Panc1 (cell line): ENCODE measurements around the gene KIF7. TPM values are rescaled to one million over a fixed set of nuclear protein-coding genes. Genes with fewer than 3 reads are reported as not detected.

Experiments used
- ATAC-seq: fragments of 200-7000 bp; cut with Tn5 transposase; 2 replicates; pipeline ENCODE4 v1.9.1; 2020; ENCODE audit warnings: mild to moderate bottlenecking, moderate library complexity
- BruUV-seq: library from RNA; stranded (reverse); fragments of 400-500 nt; replicated peaks from 2 replicates; lab custom pipeline; 2021; lab: Mats Ljungman, UMichigan
- CTCF ChIA-PET: fragments of 300-600 bp; sonication (Branson Sonifier 250); formaldehyde crosslinking; loops from one replicate; lab custom pipeline; 2022; ENCODE audit warnings: antibody characterized with exemption; lab: Charles Lee
- POLR2A ChIA-PET: fragments of 300-600 bp; sonication (Branson Sonifier 250); formaldehyde crosslinking; loops from one replicate; lab custom pipeline; 2022; ENCODE audit warnings: antibody characterized with exemption; lab: Charles Lee
- DNase-seq: peaks from one replicate; pipeline ENCODE4 v3.0.0-alpha.2; 2010; ENCODE audit warnings: low read depth, low spot score
- H3K27ac ChIP-seq: 2 replicates; pipeline ENCODE4 v1.5.1; 2011; ENCODE audit warnings: mild to moderate bottlenecking, low read length, inconsistent platforms
- H3K27me3 ChIP-seq: fragments of 200-500 bp; sonication (Bioruptor generic); 2 replicates; pipeline ENCODE4 v1.6.0; 2014; ENCODE audit warnings: low read length, inconsistent platforms; ENCODE audit not compliant: control insufficient read depth, insufficient read depth
- H3K36me3 ChIP-seq: fragments of 200-500 bp; sonication (Bioruptor generic); 2 replicates; pipeline ENCODE4 v1.5.1; 2014; ENCODE audit warnings: inconsistent platforms, mild to moderate bottlenecking, low read length, moderate library complexity; ENCODE audit not compliant: control insufficient read depth, insufficient read depth
- H3K4me1 ChIP-seq: 2 replicates; pipeline ENCODE4 v1.5.1; 2011; ENCODE audit warnings: inconsistent platforms, mild to moderate bottlenecking, low read length, moderate library complexity; ENCODE audit not compliant: control insufficient read depth, insufficient read depth
- H3K4me3 ChIP-seq, 2 experiments: 2 replicates each; pipeline ENCODE4 v1.5.1; 2011 to 2012; ENCODE audit warnings: low read depth in 2 of 2, low read length in 2 of 2, mild to moderate bottlenecking in 2 of 2, inconsistent platforms in 1 of 2, moderate library complexity in 1 of 2
- H3K9me3 ChIP-seq: fragments of 200-500 bp; sonication (Bioruptor generic); 2 replicates; pipeline ENCODE4 v1.5.1; 2014; ENCODE audit warnings: low read depth, mild to moderate bottlenecking, inconsistent platforms, low read length, moderate library complexity; ENCODE audit not compliant: control insufficient read depth, insufficient read depth
- POLR2AphosphoS5 ChIP-seq: IDR thresholded peaks from 2 replicates; pipeline ENCODE4 v1.6.1; 2012; ENCODE audit warnings: mild to moderate bottlenecking, low read depth, low read length, moderate library complexity
- SIN3A ChIP-seq: IDR thresholded peaks from 2 replicates; pipeline ENCODE4 v1.6.1; 2012; ENCODE audit warnings: low read depth, mild to moderate bottlenecking, low read length, moderate library complexity, borderline replicate concordance; ENCODE audit not compliant: insufficient read depth
- TCF7L2 ChIP-seq: IDR thresholded peaks from 2 replicates; pipeline ENCODE4 v1.6.1; 2011; ENCODE audit warnings: mild to moderate bottlenecking, low read depth, low read length, inconsistent platforms
- in situ Hi-C: cut with HindIII; loops from 2 replicates; pipeline ENCODE4 v1.10.0; 2016; ENCODE audit warnings: low sequenced_read_pairs, low pct_unique_long_range_greater_than_20kb
- intact Hi-C: fragments of 100-400 bp; cut with micrococcal nuclease; formaldehyde crosslinking; loops from one replicate; pipeline ENCODE4 v1.10.0; 2022; ENCODE audit not compliant: unreplicated experiment
- total RNA-seq: library from RNA; stranded (reverse); gene quantifications from one replicate; pipeline ENCODE4 v1.2.1, GENCODE V29; 2021; ENCODE audit not compliant: unreplicated experiment
- TF ChIP-seq, protein P1 (sequence below), 2 experiments: IDR thresholded peaks; 2 replicates each; pipeline ENCODE4 v1.6.1; 2011 to 2012; ENCODE audit warnings: low read depth in 2 of 2, control low read depth in 1 of 2, low read length in 1 of 2, mild to moderate bottlenecking in 1 of 2, moderate library complexity in 1 of 2; ENCODE audit not compliant: insufficient read depth in 1 of 2
- TF ChIP-seq, protein P2 (sequence below): fragments of 450-650 bp; IDR thresholded peaks from 2 replicates; pipeline ENCODE4 v1.5.1; 2017; ENCODE audit warnings: mild to moderate bottlenecking

Gene KIF7
- total RNA-seq, 1 experiment from 2014 or later: 6.5 TPM

DNA sequence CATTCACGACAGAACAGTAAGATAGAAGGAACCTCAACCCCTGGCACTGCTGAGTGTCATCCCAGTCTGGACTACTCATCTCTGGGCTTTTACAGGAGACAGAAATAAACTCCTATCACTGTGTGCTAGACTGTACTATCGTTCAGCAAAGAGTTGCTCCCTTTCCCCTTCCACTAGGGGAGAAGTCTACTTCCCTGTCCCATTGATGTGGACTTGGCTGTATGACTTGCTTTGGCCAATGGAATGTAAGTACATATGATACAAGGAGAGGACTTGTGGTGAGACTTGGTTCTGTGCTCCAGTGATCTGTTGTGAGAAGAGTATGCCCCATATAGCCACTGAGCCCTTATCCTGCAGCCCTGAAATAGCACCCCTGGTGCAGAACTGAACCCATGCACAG, 5.3 kb upstream of the KIF7 start:
- ChIA-PET POLR2A (no interaction called here), CTCF (no interaction called here)
- intact Hi-C loops: no loop called here
- TF ChIP-seq SIN3A: no peak
- TF ChIP-seq TCF7L2: no peak
- TF ChIP-seq, protein P1, sequence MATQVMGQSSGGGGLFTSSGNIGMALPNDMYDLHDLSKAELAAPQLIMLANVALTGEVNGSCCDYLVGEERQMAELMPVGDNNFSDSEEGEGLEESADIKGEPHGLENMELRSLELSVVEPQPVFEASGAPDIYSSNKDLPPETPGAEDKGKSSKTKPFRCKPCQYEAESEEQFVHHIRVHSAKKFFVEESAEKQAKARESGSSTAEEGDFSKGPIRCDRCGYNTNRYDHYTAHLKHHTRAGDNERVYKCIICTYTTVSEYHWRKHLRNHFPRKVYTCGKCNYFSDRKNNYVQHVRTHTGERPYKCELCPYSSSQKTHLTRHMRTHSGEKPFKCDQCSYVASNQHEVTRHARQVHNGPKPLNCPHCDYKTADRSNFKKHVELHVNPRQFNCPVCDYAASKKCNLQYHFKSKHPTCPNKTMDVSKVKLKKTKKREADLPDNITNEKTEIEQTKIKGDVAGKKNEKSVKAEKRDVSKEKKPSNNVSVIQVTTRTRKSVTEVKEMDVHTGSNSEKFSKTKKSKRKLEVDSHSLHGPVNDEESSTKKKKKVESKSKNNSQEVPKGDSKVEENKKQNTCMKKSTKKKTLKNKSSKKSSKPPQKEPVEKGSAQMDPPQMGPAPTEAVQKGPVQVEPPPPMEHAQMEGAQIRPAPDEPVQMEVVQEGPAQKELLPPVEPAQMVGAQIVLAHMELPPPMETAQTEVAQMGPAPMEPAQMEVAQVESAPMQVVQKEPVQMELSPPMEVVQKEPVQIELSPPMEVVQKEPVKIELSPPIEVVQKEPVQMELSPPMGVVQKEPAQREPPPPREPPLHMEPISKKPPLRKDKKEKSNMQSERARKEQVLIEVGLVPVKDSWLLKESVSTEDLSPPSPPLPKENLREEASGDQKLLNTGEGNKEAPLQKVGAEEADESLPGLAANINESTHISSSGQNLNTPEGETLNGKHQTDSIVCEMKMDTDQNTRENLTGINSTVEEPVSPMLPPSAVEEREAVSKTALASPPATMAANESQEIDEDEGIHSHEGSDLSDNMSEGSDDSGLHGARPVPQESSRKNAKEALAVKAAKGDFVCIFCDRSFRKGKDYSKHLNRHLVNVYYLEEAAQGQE (IDR thresholded peaks at IDR 0.05; ENCODE audit: insufficient read depth in 1 of 2, low read depth in 2 of 2, low read length in 1 of 2): no peak
- no peak for TF ChIP-seq POLR2AphosphoS5
- TF ChIP-seq, protein P2, sequence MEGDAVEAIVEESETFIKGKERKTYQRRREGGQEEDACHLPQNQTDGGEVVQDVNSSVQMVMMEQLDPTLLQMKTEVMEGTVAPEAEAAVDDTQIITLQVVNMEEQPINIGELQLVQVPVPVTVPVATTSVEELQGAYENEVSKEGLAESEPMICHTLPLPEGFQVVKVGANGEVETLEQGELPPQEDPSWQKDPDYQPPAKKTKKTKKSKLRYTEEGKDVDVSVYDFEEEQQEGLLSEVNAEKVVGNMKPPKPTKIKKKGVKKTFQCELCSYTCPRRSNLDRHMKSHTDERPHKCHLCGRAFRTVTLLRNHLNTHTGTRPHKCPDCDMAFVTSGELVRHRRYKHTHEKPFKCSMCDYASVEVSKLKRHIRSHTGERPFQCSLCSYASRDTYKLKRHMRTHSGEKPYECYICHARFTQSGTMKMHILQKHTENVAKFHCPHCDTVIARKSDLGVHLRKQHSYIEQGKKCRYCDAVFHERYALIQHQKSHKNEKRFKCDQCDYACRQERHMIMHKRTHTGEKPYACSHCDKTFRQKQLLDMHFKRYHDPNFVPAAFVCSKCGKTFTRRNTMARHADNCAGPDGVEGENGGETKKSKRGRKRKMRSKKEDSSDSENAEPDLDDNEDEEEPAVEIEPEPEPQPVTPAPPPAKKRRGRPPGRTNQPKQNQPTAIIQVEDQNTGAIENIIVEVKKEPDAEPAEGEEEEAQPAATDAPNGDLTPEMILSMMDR: no peak
- Histone ChIP-seq H3K27me3 (no peaks in the 10 kb centered on the region; the same call in 1 of the 2 replicates), H3K27ac (no peak overlapping the region), H3K4me3 (no peak overlapping the region), H3K9me3 (no peaks in the 10 kb centered on the region), H3K4me1 (peaks cover 5% of the 10 kb centered on the region), H3K36me3 (no peaks in the 10 kb centered on the region)
- BruUV-seq: no TSS peak
- DNase-seq (no peak), ATAC-seq (no peak)
- in situ Hi-C loops: no loop called here

DNA sequence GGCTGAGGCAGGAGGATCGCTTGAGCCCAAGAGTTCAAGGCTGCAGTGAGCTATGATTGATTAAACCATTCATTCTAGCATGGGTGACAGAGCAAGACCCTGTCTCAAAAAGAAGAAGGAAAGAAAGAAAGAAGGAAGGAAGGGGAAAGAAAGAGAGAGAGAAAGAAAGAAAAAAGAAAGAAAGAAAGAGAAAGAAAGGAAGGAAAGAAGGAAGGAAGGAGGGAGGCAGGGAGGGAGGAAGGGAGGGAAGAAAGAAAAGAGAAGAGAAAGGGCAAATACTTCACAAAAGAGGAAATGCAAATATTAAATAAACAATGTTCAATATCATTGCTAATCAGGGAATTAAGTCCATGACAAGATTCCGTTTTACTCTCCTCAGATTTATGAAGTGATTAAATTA, 4.0 kb upstream of the KIF7 start:
- Histone ChIP-seq H3K4me1 (no peaks in the 10 kb centered on the region; the same call in 1 of the 2 replicates), H3K27me3 (no peaks in the 10 kb centered on the region; the same call in 1 of the 2 replicates), H3K27ac (no peak overlapping the region), H3K36me3 (no peaks in the 10 kb centered on the region), H3K4me3 (no peak overlapping the region), H3K9me3 (no peaks in the 10 kb centered on the region)
- ATAC-seq (no peak), DNase-seq (no peak)
- ChIA-PET CTCF (interaction anchor here (0.6 kb wide), 1 partner anchor 114 kb away, joined by 3 read pairs; no protein-coding TSS in a partner anchor), POLR2A (no interaction called here)
- no TSS peak for BruUV-seq
- in situ Hi-C loops: no loop called here
- intact Hi-C loops: no loop called here
- TF ChIP-seq, protein P1 (IDR thresholded peaks at IDR 0.05; ENCODE audit: insufficient read depth in 1 of 2, low read depth in 2 of 2, low read length in 1 of 2): no peak
